Measurements from ENCODE around the gene DNAJC3.

DNA sequence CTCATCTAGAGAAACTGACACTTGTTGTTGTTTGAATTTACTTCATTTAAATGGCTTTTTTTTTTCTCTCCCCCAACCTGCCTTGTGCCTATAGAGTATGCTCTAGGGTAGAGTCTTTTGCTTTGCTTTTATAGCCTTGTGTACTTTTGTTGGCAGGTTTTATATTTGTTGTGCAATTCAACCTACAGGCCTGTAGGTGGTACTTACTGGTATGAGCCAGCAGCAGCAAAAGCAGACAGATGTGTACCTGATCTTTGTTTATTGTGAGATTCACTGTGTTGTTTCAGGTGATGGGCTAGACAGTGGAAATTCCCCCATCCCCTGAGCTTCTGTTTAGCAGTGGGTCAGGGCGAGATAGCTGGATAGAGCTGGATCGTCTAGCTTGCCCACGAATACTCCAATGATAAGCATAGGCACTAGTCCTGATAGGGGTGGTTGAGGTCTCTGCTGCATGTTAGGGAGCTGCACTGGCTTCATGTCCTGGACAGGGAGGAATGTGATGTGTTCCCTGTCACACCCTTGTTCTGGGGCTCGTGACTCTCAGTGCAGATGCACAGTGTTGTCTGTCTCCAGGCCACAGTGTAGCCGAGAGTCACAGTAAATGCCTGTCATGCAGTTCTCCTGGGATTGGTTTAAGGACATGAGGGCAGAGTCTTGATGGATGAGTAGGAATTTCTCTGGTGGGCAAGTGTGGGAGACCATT, 21.3 kb downstream of the DNAJC3 start:
- TF ChIP-seq, protein P1, sequence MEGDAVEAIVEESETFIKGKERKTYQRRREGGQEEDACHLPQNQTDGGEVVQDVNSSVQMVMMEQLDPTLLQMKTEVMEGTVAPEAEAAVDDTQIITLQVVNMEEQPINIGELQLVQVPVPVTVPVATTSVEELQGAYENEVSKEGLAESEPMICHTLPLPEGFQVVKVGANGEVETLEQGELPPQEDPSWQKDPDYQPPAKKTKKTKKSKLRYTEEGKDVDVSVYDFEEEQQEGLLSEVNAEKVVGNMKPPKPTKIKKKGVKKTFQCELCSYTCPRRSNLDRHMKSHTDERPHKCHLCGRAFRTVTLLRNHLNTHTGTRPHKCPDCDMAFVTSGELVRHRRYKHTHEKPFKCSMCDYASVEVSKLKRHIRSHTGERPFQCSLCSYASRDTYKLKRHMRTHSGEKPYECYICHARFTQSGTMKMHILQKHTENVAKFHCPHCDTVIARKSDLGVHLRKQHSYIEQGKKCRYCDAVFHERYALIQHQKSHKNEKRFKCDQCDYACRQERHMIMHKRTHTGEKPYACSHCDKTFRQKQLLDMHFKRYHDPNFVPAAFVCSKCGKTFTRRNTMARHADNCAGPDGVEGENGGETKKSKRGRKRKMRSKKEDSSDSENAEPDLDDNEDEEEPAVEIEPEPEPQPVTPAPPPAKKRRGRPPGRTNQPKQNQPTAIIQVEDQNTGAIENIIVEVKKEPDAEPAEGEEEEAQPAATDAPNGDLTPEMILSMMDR (IDR thresholded peaks at IDR 0.05; ENCODE audit: low read depth, low read length, poor library complexity, severe bottlenecking): peak; percentile 37
- TF ChIP-seq EZH2phosphoT487 (IDR thresholded peaks at IDR 0.05; ENCODE audit: borderline replicate concordance, low read length): no peak

Measured in DOHH2 (cell line).